GM21367 (cell line): ENCODE results near the gene PIP5K1B.
A peak's percentile ranks its signal among the peaks of the same experiment; 100 is the strongest.

Source experiments
- ATAC-seq: cut with Tn5 transposase; IDR thresholded peaks from one replicate; pipeline ENCODE4 v1.9.1; 2021; ENCODE audit not compliant: unreplicated experiment

Gene PIP5K1B

GRCh38 chr9:68947842-68948569 is 243.0 kb downstream of the PIP5K1B start:
- ATAC-seq: no peak

DNA sequence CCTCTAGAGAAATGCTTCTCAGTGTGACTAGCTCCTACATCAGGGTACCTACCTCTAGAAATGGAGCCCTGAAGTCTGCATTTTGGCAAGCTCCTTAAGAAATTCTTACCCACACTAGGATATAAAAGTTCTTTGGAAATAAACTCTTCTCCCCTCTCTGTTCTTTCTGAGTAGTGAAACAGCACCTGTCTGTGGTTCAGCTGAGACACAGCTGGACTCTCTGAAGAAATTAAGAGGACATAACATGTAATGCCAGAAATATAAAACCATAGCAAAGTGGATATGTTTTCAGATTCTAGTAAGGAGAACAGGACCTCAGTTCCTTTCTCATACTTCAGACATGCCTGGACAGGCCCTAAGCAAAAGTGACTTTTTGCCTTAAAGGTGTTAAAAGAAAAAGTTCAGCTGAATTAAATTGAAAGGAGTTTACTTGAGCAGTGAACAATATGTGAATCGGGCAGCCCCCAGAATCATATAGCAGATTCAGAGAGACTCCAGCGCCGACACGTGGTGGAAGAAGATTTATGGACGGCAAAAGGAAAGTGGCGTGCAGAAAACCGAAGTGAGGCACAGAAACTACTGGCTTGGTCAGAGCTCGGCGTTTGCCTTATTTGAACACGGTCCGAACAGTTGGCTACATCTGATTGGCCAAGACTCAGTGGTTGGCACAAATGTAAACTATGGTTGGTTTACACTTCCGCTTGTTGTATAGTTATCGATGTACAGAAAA is 244.4 kb downstream of the PIP5K1B start:
- ATAC-seq: no peak

- ATAC-seq: no peak
Measured at GRCh38 chr9:68950188-68950587, 245.1 kb downstream of the PIP5K1B start.

- ATAC-seq: no peak
Measured at GRCh38 chr9:68950689-68951088, 245.6 kb downstream of the PIP5K1B start.

DNA sequence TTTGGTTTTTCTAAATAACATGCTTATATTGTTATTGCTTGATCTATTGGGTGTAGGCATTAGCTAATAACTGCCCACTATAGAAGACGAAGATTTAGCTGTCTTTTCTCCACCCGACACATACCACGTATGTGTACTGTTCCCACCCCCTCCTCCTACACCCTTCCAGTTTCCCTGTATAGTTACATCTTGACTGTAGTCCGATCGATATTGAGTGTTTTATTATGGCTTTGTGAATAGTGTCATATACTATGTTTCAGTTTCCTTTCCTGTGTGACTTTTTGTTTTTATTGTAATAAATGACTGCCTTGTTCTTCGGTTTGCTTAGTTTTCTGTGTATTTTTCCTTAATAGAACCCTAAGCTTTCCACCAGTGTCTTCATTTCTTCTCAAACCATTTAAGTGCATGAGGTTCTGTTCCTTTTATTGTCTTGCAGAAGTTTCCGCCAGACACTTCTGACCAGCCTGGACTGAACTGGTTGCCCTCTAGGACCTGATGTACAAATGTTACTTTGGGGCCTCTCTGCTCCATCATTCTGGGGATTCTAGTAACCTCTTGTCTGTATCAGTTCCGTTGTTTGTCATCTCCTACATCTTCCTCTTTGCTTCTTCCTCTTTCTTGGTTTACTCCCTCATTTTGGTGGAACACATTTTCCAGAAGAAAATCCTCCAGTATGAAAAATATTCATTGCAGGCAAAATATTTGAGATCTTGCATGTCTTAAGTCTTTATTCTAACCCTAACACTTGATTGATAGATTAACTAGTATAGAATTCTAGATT is 247.0 kb downstream of the PIP5K1B start:
- peak; percentile 52 for ATAC-seq

- ATAC-seq: no peak
Measured at GRCh38 chr9:68953771-68954170, 248.7 kb downstream of the PIP5K1B start.

DNA sequence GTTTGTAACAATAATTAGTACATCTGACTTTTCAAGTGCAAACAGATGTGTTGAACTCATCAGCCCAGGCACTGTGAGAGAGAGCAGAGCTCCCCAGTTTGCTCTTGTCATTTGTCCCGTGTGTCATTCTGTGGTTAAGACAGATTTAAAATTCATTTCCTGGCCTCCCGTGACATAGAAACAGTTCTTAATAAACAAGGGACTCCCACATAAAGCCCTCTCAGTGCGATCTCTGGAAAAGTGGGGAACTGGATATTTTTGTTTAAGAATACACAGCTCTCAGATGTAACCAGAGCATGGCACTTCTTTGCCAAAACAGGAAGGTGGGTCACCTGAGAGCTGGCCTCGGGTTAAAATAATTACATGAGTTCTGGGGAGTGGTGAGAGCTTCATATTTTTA is 250.3 kb downstream of the PIP5K1B start:
- no peak for ATAC-seq

- no peak for ATAC-seq
Measured at GRCh38 chr9:68957479-68957878, 252.4 kb downstream of the PIP5K1B start.

- ATAC-seq: no peak
Measured at GRCh38 chr9:68961587-68961986, 256.5 kb downstream of the PIP5K1B start.

DNA sequence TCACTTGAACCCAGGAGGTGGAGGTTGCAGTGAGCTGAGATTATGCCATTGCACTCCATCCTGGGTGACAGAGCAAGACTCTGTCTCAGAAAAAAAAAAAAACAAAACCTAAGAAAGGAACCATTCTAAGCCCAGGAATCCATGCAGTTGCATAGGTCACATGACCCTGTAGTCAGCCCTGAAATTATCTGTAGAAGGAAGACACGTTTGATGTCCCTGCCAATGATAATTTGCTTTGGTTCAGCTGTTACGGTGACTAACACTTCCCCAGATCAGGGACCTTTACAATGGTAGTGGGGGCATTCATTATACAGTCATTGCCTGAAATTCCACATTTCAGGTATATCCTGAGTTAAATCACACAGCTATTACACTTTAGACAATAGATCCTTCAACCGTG is 258.4 kb downstream of the PIP5K1B start:
- ATAC-seq: no peak

DNA sequence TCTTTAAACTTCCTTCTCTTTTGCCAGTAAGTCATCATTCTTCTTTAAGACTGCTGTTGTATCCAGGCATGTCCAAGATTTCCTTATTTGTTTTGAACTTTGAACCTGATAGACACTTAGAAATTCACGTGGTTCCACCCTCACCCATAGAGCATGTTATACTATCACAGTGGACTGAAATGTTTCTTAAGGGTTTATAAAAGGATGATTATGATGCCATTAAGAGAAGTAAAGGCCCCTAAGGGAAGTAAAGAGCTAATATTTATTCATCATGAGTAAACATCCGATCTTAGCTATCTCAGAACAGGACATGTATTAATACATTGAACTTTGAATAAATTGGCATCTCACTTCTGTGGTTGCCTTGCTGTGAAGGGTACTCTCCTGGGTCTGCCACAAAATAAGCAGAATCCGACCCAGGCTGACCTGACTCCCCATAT is 259.1 kb downstream of the PIP5K1B start:
- no peak for ATAC-seq

DNA sequence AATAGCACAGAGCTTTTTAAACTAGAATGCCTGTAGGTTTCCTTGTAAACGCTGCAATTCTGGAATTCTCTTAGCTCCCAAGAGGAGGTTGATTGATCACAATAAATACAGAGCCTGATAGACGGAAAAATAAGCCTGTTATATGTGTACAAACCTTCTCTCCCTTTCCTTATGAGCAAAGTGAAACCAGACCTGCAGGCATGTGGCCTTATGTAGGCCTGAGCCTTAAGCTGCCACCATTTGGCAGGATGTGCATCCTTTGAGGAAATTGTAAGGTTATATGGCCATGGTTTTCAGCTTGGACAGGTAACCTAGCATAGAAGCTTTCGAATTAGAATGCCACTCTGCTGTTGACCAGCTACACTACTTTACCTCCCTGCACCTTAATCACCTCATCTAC is 259.7 kb downstream of the PIP5K1B start:
- no peak for ATAC-seq

GRCh38 chr9:68966496-68966944 is 261.5 kb downstream of the PIP5K1B start:
- ATAC-seq: no peak

DNA sequence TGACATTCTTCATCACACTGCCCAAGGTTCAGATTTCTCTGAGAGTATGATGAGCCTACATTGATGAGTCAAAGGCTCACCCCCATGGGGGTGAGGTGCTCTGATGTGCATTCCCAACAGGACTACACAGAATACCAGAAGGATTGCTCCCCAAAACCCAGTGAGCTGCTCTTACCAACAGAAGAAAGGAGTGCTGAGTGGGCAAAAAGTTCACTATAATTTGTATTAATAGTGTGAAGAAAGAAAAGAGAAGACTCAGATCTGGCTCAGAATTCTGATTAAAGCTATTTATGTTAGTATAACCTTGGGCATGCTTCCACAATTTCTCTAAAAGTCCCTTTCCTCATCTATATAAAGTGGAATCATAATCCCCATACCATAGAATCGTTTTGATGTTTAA is 262.8 kb downstream of the PIP5K1B start:
- ATAC-seq: no peak

DNA sequence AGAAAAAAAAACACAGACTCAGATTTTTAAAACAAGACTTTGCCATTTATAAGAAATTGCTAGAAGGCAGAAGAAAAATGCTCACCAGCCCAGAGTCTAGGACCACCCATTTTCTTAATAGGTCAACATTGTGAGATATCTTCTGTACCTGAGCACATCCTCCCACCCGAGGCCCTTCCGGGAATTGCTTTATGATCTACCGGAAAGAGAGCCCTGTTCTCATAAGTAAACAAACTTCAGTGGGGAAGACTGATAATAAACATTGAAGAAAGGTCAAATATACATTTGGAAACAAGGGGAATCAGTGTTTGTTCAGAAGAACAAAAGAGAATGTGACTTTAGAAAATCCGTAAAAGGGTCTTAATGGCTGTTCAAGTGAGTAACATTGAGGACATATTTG is 264.5 kb downstream of the PIP5K1B start:
- no peak for ATAC-seq

DNA sequence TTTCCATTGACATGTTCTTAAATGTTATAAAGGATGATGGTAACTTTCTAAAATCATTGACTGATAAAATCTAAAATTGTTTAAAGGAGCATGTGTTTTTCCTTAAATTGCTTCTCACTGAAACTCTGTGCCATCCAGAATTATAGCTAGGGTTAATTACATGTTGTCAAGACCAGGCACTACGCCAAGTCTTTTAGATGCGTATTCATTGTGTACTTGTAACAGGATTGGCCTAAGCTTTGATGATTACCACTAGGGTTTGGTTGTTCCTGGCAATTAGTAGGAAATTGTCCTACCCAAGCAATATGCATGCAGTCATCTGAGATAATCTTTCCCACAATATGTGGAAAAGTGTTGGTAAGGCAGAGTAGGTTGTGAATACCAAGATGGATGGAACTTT is 265.1 kb downstream of the PIP5K1B start:
- no peak for ATAC-seq

- ATAC-seq: no peak
Measured at GRCh38 chr9:68973619-68974018, 268.6 kb downstream of the PIP5K1B start.

DNA sequence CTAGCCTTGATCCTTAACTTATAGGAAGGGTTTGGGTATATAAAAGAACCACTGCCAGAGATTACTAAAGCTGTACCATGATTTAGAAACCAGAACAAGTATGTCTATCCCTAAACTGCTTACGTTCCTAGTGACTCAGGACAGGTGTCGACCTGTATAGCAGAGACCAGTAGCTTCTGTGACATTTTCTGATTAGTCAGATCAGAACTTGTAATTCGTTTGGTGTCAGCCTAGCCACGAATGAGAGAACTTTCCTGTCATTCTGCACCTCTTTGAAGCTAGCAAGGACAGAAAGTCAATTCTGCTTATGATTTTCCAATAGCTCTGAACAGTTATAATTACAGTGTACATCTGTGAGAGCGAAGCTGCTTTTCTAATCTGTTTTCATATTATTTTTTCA is 269.4 kb downstream of the PIP5K1B start:
- ATAC-seq: peak; percentile 90

DNA sequence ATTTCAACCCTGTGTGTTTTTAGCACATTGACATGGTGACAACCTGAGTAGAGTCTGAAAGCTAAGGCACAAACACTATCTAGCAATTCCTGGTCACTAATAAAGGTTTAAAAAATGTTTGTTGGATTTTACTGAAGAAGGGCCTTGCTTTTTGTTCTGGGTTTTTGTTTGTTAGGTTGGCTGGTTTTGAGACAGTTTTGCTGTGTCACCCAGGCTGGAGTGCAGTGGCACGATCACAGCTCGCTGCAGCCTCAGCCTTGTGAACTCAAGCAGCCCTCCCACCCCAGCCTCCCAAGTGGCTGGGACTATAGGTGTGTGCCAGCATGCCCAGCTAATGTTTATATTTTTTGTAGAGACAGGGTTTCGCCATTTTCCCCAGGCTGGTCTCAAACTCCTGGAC is 269.9 kb downstream of the PIP5K1B start:
- ATAC-seq: no peak

DNA sequence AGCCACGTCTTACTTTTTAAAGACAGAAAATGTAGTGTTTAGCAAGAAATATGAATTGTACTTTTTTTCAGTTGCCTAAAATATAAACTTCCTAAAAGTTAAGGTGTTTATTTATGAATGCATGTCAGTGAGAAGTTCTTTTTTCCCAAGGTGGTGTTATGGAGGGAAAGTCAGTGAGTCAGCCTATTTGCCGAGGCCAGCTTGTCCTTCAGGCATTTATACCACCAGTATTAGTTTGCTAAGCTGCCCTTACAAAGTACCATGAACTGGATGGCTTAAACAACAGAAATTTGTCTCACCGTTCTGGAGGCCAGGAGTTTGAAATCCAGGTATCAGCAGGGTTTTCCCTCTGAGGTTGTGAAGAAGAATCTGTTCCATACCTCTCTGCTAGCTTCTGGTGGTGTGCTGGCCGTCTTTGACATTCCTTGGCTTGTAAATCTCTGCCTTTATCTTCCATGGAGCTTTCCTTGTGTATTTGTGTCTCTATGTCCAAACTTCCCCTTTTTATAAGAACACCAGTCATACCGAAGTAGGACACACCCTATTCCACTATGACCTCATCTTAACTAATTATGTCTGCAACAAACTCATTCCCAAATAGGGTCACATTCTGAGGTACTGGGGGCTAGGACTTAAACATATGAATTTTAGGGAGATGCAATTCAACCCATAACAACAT is 270.5 kb downstream of the PIP5K1B start:
- ATAC-seq: no peak

DNA sequence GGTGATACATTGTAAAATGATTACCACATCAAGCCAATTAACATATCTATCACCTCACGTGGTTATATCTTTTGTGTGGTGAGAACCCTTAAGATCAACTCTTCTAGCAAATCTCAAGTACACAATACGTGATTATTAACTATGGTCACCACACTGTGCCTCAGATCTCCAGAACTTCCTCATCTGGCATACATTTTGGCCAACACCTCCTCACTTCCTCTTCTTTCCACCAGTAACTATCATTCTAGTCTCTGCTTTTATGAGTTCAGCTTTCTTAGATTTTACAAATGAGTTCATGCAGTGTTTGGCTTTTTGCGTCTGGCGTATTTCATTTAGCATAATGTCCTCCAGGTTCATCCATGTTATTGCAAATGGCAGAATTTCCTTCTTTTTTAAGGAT is 273.0 kb downstream of the PIP5K1B start:
- no peak for ATAC-seq
